Transverse colon (tissue), 3 donors: ENCODE measurements around the gene RASAL2.

Source experiments
- POLR2A ChIP-seq: fragments of 450-650 bp; IDR thresholded peaks from one replicate; pipeline ENCODE4 v1.6.1; 2016; ENCODE audit warnings: antibody characterized with exemption, mild to moderate bottlenecking, moderate library complexity
- TF ChIP-seq, protein P1 (sequence below), 5 experiments: fragments of 200-600 bp in 3 of 5; fragments of 450-650 bp in 2 of 5; sonication (generic) in 3 of 5; IDR thresholded peaks; 1 replicate in 2 of 5; 2 replicates in 3 of 5; pipeline ENCODE4 v1.5.1; 2016 to 2017; ENCODE audit warnings: antibody characterized with exemption in 5 of 5, inconsistent platforms in 3 of 5, mild to moderate bottlenecking in 2 of 5, moderate library complexity in 1 of 5

DNA sequence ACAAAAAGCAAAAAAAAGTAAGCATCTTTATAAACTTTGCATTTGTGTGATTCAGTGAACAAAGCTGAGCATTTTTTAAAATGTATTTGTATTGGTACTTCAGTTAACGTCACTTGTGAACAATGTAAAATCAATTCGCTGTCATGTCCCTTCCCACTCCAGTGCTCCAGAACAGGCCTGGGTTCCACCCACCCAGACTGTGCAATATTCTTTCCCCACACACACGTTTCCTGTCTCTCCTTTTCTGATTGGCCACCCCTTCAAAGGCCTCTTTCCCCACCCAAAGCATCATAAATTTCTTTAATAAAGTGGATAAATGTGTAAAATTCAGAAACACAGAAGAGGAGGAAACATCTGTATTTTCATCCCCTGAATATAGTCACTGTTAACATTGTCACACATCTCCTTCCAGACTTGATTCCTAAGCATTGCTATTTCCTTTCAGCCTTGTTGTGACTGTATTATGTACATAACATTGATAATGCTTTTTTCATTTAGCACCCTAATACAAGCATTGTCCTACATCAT, 390.9 kb downstream of the RASAL2 start:
- TF ChIP-seq, protein P1, sequence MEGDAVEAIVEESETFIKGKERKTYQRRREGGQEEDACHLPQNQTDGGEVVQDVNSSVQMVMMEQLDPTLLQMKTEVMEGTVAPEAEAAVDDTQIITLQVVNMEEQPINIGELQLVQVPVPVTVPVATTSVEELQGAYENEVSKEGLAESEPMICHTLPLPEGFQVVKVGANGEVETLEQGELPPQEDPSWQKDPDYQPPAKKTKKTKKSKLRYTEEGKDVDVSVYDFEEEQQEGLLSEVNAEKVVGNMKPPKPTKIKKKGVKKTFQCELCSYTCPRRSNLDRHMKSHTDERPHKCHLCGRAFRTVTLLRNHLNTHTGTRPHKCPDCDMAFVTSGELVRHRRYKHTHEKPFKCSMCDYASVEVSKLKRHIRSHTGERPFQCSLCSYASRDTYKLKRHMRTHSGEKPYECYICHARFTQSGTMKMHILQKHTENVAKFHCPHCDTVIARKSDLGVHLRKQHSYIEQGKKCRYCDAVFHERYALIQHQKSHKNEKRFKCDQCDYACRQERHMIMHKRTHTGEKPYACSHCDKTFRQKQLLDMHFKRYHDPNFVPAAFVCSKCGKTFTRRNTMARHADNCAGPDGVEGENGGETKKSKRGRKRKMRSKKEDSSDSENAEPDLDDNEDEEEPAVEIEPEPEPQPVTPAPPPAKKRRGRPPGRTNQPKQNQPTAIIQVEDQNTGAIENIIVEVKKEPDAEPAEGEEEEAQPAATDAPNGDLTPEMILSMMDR (IDR thresholded peaks at IDR 0.05): no peak
- no peak for TF ChIP-seq POLR2A
